Fibroblast of lung (primary cell): Measurements from ENCODE around the gene GOLGA8B. TPM values are rescaled to one million over a fixed set of nuclear protein-coding genes. Genes with fewer than 3 reads are reported as not detected.
"Not testable (repeated sequence)": the region's sequence is repeated elsewhere in the genome, so short reads cannot be mapped to it uniquely, and the experiment has no call there.

ENCODE experiments used
- DNase-seq, 2 donors: peaks; one replicate each; pipeline versions ENCODE4 v3.0.0 to v3.0.0-alpha.2; 2010; ENCODE audit warnings: low read depth in 2 of 2
- H2AFZ ChIP-seq: 2 replicates; pipeline ENCODE4 v1.5.1; 2012; ENCODE audit warnings: low read length, control low read depth, inconsistent platforms
- H3K27ac ChIP-seq: 2 replicates; pipeline ENCODE4 v1.5.1; 2011; ENCODE audit warnings: low read length, control low read depth; ENCODE audit not compliant: insufficient read depth
- H3K27me3 ChIP-seq: 2 replicates; pipeline ENCODE4 v1.5.1; 2011; ENCODE audit warnings: mild to moderate bottlenecking, low read length; ENCODE audit not compliant: control insufficient read depth, insufficient read depth
- H3K36me3 ChIP-seq: 2 replicates; pipeline ENCODE4 v1.5.1; 2011; ENCODE audit warnings: low read length; ENCODE audit not compliant: control insufficient read depth, insufficient read depth
- H3K4me1 ChIP-seq: 2 replicates; pipeline ENCODE4 v1.5.1; 2011; ENCODE audit warnings: low read length; ENCODE audit not compliant: control insufficient read depth, insufficient read depth; ENCODE audit errors: extremely low read depth
- H3K4me2 ChIP-seq: 2 replicates; pipeline ENCODE4 v1.5.1; 2011; ENCODE audit warnings: low read length, control low read depth; ENCODE audit not compliant: insufficient read depth; ENCODE audit errors: extremely low read depth
- H3K4me3 ChIP-seq, 4 experiments: fragments of 200-600 bp in 1 of 4; sonication (generic) in 1 of 4; replicated peaks in 1 of 4; 2 replicates each; pipeline ENCODE4 v1.5.1; 2011 to 2016; ENCODE audit warnings: low read length in 4 of 4, low read depth in 3 of 4, mild to moderate bottlenecking in 3 of 4, control low read depth in 2 of 4, inconsistent platforms in 1 of 4, mixed read lengths in 1 of 4; ENCODE audit not compliant: insufficient read depth in 1 of 4; ENCODE audit errors: control extremely low read depth in 1 of 4
- H3K79me2 ChIP-seq: 2 replicates; pipeline ENCODE4 v1.5.1; 2012; ENCODE audit warnings: mild to moderate bottlenecking, low read length, inconsistent platforms; ENCODE audit not compliant: control insufficient read depth, insufficient read depth
- H3K9ac ChIP-seq: 2 replicates; pipeline ENCODE4 v1.5.1; 2011; ENCODE audit warnings: mild to moderate bottlenecking, low read length, control low read depth; ENCODE audit not compliant: insufficient read depth
- H3K9me3 ChIP-seq: 2 replicates; pipeline ENCODE4 v1.5.1; 2012; ENCODE audit warnings: low read depth, low read length; ENCODE audit not compliant: control insufficient read depth, insufficient read depth
- H4K20me1 ChIP-seq: 2 replicates; pipeline ENCODE4 v1.5.1; 2011; ENCODE audit warnings: low read length; ENCODE audit not compliant: control insufficient read depth, insufficient read depth; ENCODE audit errors: extremely low read depth
- CTCF ChIP-seq, 2 donors: IDR thresholded peaks in 1 of 2; conservative IDR thresholded peaks in 1 of 2; 1 replicate in 1 of 2; 2 replicates in 1 of 2; pipeline ENCODE4 v1.5.1; 2011 to 2012; ENCODE audit warnings: low read length in 2 of 2, control low read depth in 1 of 2, inconsistent platforms in 1 of 2, low read depth in 1 of 2, mild to moderate bottlenecking in 1 of 2
- EZH2 ChIP-seq: IDR thresholded peaks from 2 replicates; pipeline ENCODE4 v1.5.1; 2012; ENCODE audit warnings: low read length, control low read depth, mild to moderate bottlenecking; ENCODE audit errors: missing control alignments
- polyA plus RNA-seq, 2 donors: library from polyadenylated mRNA; depleted of rRNA in 1 of 2; stranded (reverse) in 1 of 2; unstranded in 1 of 2; fragments of >200 nt; gene quantifications; 2 replicates each; pipeline ENCODE4 v1.2.1, GENCODE V29; 2011 to 2012; ENCODE audit warnings: missing spikeins in 1 of 2
- total RNA-seq: library from RNA; depleted of rRNA; stranded (reverse); fragments of >200 nt; gene quantifications from 2 replicates; pipeline ENCODE4 v1.2.1, GENCODE V29; 2014

The GOLGA8B gene
- total and polyA plus RNA-seq, 2 donors (not counting 1 experiment from before 2014, with no cell fraction given) = 14.7 to 19.6 TPM

GRCh38 chr15:34588046-34588674 is 4.7 kb upstream of the GOLGA8B start:
- H3K9me3 ChIP-seq = no peaks in the 10 kb centered on the region
- peak overlapping the region; percentile 78 for H3K4me2 ChIP-seq
- peak overlapping the region; percentile 57 for H3K27ac ChIP-seq
- H2AFZ ChIP-seq = peak overlapping the region; percentile 74
- H3K4me1 ChIP-seq = peaks cover 2% of the 10 kb centered on the region
- no peaks in the 10 kb centered on the region for H3K27me3 ChIP-seq
- no peaks in the 10 kb centered on the region for H3K79me2 ChIP-seq
- no peaks in the 10 kb centered on the region for H3K36me3 ChIP-seq
- peak; percentile 78 to 88 for DNase-seq
- peak overlapping the region; percentile 33 to 57 (median 46) for H3K4me3 ChIP-seq
- peak overlapping the region; percentile 53 for H3K9ac ChIP-seq
- no peak for TF ChIP-seq EZH2
- peak; percentile 81 to 84 for TF ChIP-seq CTCF (conservative IDR thresholded peaks at IDR 0.05 in 1 of 2, IDR thresholded peaks at IDR 0.05 in 1 of 2; ENCODE audit: low read depth in 1 of 2, low read length in 2 of 2)
- no peaks in the 10 kb centered on the region for H4K20me1 ChIP-seq

- not testable (repeated sequence) for H3K4me2 ChIP-seq, H3K27ac ChIP-seq, DNase-seq, H3K4me3 ChIP-seq, H3K36me3 ChIP-seq, H3K27me3 ChIP-seq, H3K79me2 ChIP-seq, H2AFZ ChIP-seq, H3K4me1 ChIP-seq, H3K9ac ChIP-seq, H4K20me1 ChIP-seq, H3K9me3 ChIP-seq
Measured at GRCh38 chr15:34585966-34586365, 2.5 kb upstream of the GOLGA8B start.

GRCh38 chr15:34584996-34585395 is 1.5 kb upstream of the GOLGA8B start:
- no peaks in the 10 kb centered on the region for H3K36me3 ChIP-seq
- no peak for DNase-seq
- no peak overlapping the region for H2AFZ ChIP-seq
- H3K27ac ChIP-seq = no peak overlapping the region
- TF ChIP-seq EZH2 (no peak), CTCF (conservative IDR thresholded peaks at IDR 0.05 in 1 of 2, IDR thresholded peaks at IDR 0.05 in 1 of 2; ENCODE audit: low read depth in 1 of 2, low read length in 2 of 2) (no peak)
- H3K4me3 ChIP-seq = no peak overlapping the region
- no peaks in the 10 kb centered on the region for H3K79me2 ChIP-seq
- H3K27me3 ChIP-seq = no peaks in the 10 kb centered on the region
- H3K4me1 ChIP-seq = peaks cover 6% of the 10 kb centered on the region
- H3K9ac ChIP-seq = no peak overlapping the region
- H3K4me2 ChIP-seq = no peak overlapping the region
- no peaks in the 10 kb centered on the region for H4K20me1 ChIP-seq
- no peaks in the 10 kb centered on the region for H3K9me3 ChIP-seq
